Pancreas (tissue), 10 donors: Measurements from ENCODE around the gene PRLH. TPM values are rescaled to one million over a fixed set of nuclear protein-coding genes. Genes with fewer than 3 reads are reported as not detected.
A peak's percentile ranks its signal among the peaks of the same experiment; 100 is the strongest.
"Not testable (repeated sequence)": the region's sequence is repeated elsewhere in the genome, so short reads cannot be mapped to it uniquely, and the experiment has no call there.

Experiments used
- ATAC-seq, 4 donors: fragments of 200-7000 bp; cut with Tn5 transposase; one replicate each; pipeline versions ENCODE4 v1.8.0 to v1.9.1; 2020; ENCODE audit warnings: mild to moderate bottlenecking in 4 of 4, moderate library complexity in 4 of 4
- DNase-seq, 6 donors: peaks; one replicate each; pipeline ENCODE4 v3.0.0-alpha.2; 2020
- FAIRE-seq: peaks from 2 replicates; lab custom pipeline; 2012; peaks lifted over from hg19 to GRCh38; lab: Jason Lieb, UNC
- H3K27ac ChIP-seq, 4 donors: fragments of 200-600 bp; sonication (generic); 1 replicate in 3 of 4; 2 replicates in 1 of 4; pipeline versions ENCODE4 v1.5.0 to v1.8.0; 2020
- H3K27me3 ChIP-seq, 4 donors: fragments of 200-600 bp; one replicate each; pipeline ENCODE4 v1.8.0; 2021
- H3K36me3 ChIP-seq, 3 donors: fragments of 200-600 bp; sonication (generic) in 1 of 3; one replicate each; pipeline versions ENCODE4 v1.5.0 to v1.8.0; 2020 to 2021
- H3K4me1 ChIP-seq, 3 donors: fragments of 200-600 bp; one replicate each; pipeline ENCODE4 v1.8.0; 2021
- H3K4me3 ChIP-seq, 4 donors: fragments of 200-600 bp; sonication (generic) in 2 of 4; one replicate each; pipeline versions ENCODE4 v1.5.0 to v1.8.0; 2020 to 2021
- H3K9me3 ChIP-seq, 4 donors: fragments of 200-600 bp; one replicate each; pipeline ENCODE4 v1.8.0; 2021
- CTCF ChIP-seq, 4 donors: fragments of 200-600 bp; sonication (generic) in 3 of 4; IDR thresholded peaks; one replicate each; pipeline versions ENCODE4 v1.5.0 to v1.8.0; 2021; ENCODE audit warnings: antibody characterized with exemption in 4 of 4
- WGBS, 2 donors: extraction: QIAGEN DNeasy Blood & Tissue Kit; methylation state at CpG; one replicate each; pipeline ENCODE4 v1.1.7; 2013; 5-methylcytosine and 5-hydroxymethylcytosine counted together
- intact Hi-C, 3 donors: fragments of 100-400 bp; cut with DNase I; formaldehyde crosslinking; loops; one replicate each; pipeline versions ENCODE4 v1.11.1 to v1.14.2; 2022
- polyA plus RNA-seq, 2 donors: library from polyadenylated mRNA; stranded (reverse); fragments of 200-250 nt; gene quantifications; one replicate each; pipeline ENCODE4 v1.2.3, GENCODE V29; 2013
- total RNA-seq, 6 donors: library from RNA; stranded (reverse); fragmentation: NEBNext Ultra II Directional in 4 of 6; extraction: Animal tissue kit (Norgen Biotek cat#: 25700) in 4 of 6; gene quantifications; one replicate each; pipeline versions ENCODE4 v1.2.1 to v1.2.4, GENCODE V29; 2021 to 2023
- donor health status: healthy with polysubstance abuse.
- donor health status: DM: no; HTN: no; CAD: no; lungs with moderate emphysema.
- donor health status: DM: no; HTN: no; CAD: no.
- donor health status: control.
- donor health status: control.
- donor health status: Bipolar disorder and iron deficiency.
- donor health status: DM: yes; HTN: yes; CAD: no.
- donor health status: DM: no; HTN: no; CAD: no.
- donor health status: DM: no; HTN: no; CAD: no.
- donor health status: DM: yes; HTN: yes; CAD: no.

The PRLH gene
- total and polyA plus RNA-seq, 8 donors = not detected

GRCh38 chr2:237593036-237593435, 26.7 kb downstream of the PRLH start:
- no peaks in the 10 kb centered on the region for H3K27me3 ChIP-seq
- H3K4me1 ChIP-seq = peaks cover 18 to 27% (median 23%) of the 10 kb centered on the region in 3 donors
- no peak for FAIRE-seq
- intact Hi-C loops = no loop called here
- TF ChIP-seq CTCF (IDR thresholded peaks at IDR 0.05) = no peak
- H3K9me3 ChIP-seq = no peaks in the 10 kb centered on the region
- H3K4me3 ChIP-seq = no peak overlapping the region
- WGBS, 2 donors = 93 to 95% methylated on average over 10 of the region's 10 CpGs
- H3K36me3 ChIP-seq = no peaks in the 10 kb centered on the region
- no peak overlapping the region for H3K27ac ChIP-seq
- DNase-seq = peak in 1 of 6 donors; percentile 10
- ATAC-seq = no peak

GRCh38 chr2:237593596-237594320, 27.4 kb downstream of the PRLH start:
- H3K27ac ChIP-seq = no peak overlapping the region
- H3K9me3 ChIP-seq = no peaks in the 10 kb centered on the region
- H3K4me3 ChIP-seq = no peak overlapping the region
- ATAC-seq (no peak), DNase-seq (peak in 1 of 6 donors; percentile 21), FAIRE-seq (no peak)
- peaks cover 18 to 22% (median 20%) of the 10 kb centered on the region in 3 donors for H3K4me1 ChIP-seq
- intact Hi-C loops = no loop called here
- no peak for TF ChIP-seq CTCF (IDR thresholded peaks at IDR 0.05)
- no peaks in the 10 kb centered on the region for H3K36me3 ChIP-seq
- 94 to 95% methylated on average over 17 of the region's 17 CpGs for WGBS, 2 donors
- H3K27me3 ChIP-seq = no peaks in the 10 kb centered on the region

- DNase-seq = peak in 1 of 6 donors; percentile 0
- no peak for ATAC-seq
- TF ChIP-seq CTCF (IDR thresholded peaks at IDR 0.05) = no peak
- Histone ChIP-seq H3K27ac (peak overlapping the region; percentile 15 to 62 (median 53)), H3K27me3 (no peaks in the 10 kb centered on the region), H3K4me1 (peaks cover 13 to 15% (median 15%) of the 10 kb centered on the region in 3 donors), H3K36me3 (no peaks in the 10 kb centered on the region), H3K9me3 (no peaks in the 10 kb centered on the region), H3K4me3 (no peak overlapping the region)
- 44 to 46% methylated on average over 5 of the region's 5 CpGs for WGBS, 2 donors
- intact Hi-C loops = no loop called here
- FAIRE-seq = no peak
These were observed 28.1 kb downstream of the PRLH start for GRCh38 chr2:237594514-237594871.

GRCh38 chr2:237595829-237596519, 29.6 kb downstream of the PRLH start:
- ATAC-seq, H3K9me3 ChIP-seq, FAIRE-seq, intact Hi-C loops, H3K27me3 ChIP-seq, H3K36me3 ChIP-seq, H3K4me3 ChIP-seq: not testable (repeated sequence)
- peak in 1 of 6 donors; percentile 0 for DNase-seq
- WGBS, 2 donors = 95% methylated on average over 4 to 5 of the region's 5 CpGs
- Histone ChIP-seq H3K27ac (peak overlapping the region in 2 of 4 donors; percentile 51 to 62), H3K4me1 (peaks cover 13 to 15% (median 15%) of the 10 kb centered on the region in 3 donors)

GRCh38 chr2:237596520-237597195, 30.3 kb downstream of the PRLH start:
- no peak for ATAC-seq
- no peak for FAIRE-seq
- Histone ChIP-seq H3K4me1 (peaks cover 12 to 15% (median 15%) of the 10 kb centered on the region in 3 donors), H3K9me3 (no peaks in the 10 kb centered on the region), H3K4me3 (no peak overlapping the region), H3K36me3 (no peaks in the 10 kb centered on the region), H3K27me3 (no peaks in the 10 kb centered on the region), H3K27ac (no peak overlapping the region)
- intact Hi-C loops = no loop called here
- DNase-seq = peak in 1 of 6 donors; percentile 9
- WGBS, 2 donors = 93 to 96% methylated on average over 13 of the region's 13 CpGs
- TF ChIP-seq CTCF (IDR thresholded peaks at IDR 0.05) = no peak
